ENCODE results near the gene TMEM82. TPM values are rescaled to one million over a fixed set of nuclear protein-coding genes. Genes with fewer than 3 reads are reported as not detected.
A peak's percentile ranks its signal among the peaks of the same experiment; 100 is the strongest.
"Not testable (repeated sequence)": the region's sequence is repeated elsewhere in the genome, so short reads cannot be mapped to it uniquely, and the experiment has no call there.

The TMEM82 gene
- polyA plus RNA-seq (2013, experiment 1 of 2; ENCODE audit: insufficient read length) = not detected
- polyA plus RNA-seq (2013, experiment 2 of 2; ENCODE audit: insufficient read length) = not detected

DNA sequence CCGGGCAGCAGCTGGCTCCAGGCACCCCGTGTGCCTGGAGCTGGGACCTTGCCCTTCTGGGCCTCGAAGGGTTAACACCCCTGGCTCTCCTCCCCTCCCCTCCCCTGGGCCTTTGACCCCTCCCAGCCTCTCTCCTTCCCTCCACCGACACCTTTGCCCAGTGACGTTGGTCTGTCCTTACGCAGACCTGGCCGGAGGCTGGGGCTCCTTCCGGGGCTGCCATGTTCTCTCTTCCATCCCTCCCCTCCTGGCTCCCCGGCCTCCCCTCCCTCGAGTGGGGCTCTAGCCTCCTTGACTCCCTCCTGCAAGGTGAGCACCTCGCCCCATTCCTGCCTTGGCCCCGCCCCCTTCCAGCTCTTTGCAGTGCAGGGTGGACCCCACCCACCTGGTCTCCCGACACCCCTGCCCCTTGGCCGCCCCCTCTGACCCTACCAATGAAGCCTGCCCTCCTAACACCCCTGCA, at the start of gene TMEM82:
TSS of gene TMEM82 (plus strand) at position 161 of the 463 bp plus-strand sequence. CDS start at position 222, 61 bp downstream.
- no peak for DNase-seq

GRCh38 chr1:15693371-15693770, 48.9 kb upstream of the TMEM82 start:
- DNase-seq = no peak

DNA sequence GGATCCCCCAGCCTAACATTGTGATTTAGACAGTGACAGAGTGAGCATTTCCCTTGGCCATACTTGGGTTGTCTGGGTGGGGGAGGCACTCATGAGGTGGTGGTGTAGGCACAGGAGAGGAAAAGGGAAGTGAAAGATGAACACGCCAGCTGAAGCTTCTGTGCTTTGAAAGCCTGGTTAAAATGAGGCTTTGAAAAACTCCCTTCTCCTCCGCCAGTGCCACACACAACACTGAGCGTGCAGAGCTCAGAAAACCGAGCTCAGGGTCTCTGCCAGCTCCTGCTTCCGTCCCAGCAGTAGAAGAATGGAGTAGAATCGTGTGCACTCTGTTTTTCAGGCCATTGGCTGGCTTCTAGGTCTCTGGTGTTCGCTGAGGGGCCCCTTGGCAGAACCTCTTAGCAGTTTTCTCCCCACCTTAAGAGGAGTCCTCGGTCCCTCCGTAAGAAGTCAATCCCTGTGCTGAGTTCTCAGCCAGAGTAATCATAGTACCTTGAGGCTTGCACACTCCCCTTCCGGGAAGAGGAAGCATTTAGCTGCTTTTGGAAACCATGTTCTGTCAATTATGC, 45.3 kb upstream of the TMEM82 start:
- DNase-seq = no peak

- DNase-seq = no peak
Measured at GRCh38 chr1:15698201-15698600, 44.1 kb upstream of the TMEM82 start.

DNA sequence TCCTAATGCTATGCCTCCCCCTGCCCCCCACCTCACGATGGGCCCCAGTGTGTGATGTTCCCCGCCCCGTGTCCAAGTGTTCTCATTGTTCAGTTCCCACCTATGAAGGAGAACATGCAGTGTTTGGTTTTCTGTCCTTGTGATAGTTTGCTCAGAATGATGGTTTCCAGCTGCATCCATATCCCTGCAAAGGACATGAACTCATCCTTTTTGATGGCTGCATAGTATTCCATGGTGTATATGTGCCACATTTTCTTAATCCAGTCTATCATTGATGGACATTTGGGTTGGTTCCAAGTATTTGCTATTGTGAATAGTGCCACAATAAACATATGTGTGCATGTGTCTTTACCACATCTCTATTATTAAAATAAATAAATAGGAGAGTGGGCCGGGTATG, 43.0 kb upstream of the TMEM82 start:
- DNase-seq = not testable (repeated sequence)

- no peak for DNase-seq
Measured at GRCh38 chr1:15700508-15700907, 41.8 kb upstream of the TMEM82 start.

GRCh38 chr1:15701784-15702183, 40.5 kb upstream of the TMEM82 start:
- no peak for DNase-seq

- DNase-seq = no peak
Measured at GRCh38 chr1:15702722-15703550, 39.4 kb upstream of the TMEM82 start.

DNA sequence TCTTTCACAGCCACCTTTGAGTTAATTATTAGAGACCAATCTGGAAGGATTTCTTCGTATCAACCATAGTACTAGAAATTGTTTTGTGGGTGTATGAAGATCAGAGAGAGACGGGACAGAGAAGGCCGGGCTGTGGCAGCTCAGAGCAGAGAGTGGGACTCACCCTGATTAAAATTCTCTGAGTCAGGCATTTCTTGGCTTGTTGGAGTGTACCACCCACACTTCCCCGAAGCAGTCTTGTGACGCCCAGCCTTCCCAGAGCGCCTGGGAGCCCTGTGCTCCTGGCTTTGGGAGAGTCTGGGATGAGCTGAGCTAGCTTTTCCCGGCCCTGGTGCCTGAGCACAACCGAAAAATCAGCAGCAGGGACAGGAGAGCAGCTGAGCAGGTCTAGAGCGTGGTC, 38.7 kb upstream of the TMEM82 start:
- DNase-seq = peak; percentile 89

DNA sequence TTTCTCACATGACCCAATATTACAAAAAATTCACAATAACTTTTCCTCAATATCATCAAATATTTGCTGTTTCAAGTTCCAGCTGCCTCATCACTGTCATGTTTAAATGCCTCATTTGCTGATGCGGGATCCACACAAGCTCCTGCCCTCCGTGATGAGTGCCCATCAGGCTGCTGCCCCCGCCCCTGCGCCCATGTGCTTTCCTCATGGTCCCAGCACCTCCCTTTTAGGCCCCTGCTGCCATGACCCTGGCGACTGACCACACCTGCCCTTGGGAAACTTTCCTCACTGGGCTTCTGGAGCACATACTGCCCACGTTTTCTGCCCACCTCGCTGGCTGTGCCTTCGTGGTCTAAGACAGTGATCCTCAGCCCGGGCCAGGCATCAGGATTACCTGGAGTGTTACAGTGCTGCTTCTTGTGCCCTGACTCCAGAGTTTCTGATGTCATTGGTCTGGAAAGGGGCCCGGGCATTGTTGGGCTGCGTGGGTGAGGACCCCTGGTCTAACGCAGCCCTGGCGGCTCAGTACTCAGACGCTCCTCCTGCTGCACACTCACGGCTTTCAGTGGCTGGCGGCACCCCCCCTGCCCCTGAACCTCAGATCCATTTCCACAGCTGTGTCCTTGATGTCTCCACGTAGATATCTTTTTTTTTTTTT, 37.6 kb upstream of the TMEM82 start:
- DNase-seq = no peak

DNA sequence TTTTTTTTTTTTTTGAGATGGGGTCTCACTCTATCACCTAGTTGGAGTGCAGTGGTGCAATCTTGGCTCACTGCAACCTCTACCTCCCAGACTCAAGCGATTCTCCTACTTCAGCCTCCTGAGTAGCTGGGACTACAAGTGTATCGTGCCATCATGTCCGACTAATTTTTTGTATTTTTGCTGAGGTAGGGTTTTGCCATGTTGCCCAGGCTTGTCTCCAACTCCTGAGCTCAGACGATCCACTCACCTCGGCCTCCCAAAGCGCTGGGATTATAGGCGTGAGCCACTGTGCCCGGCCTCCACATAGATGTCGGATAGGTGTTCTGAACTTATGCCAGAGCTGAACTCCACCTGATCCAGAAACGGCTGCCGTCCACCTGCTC, 37.1 kb upstream of the TMEM82 start:
- DNase-seq = no peak

- no peak for DNase-seq
Measured at GRCh38 chr1:15706751-15707150, 35.5 kb upstream of the TMEM82 start.

DNA sequence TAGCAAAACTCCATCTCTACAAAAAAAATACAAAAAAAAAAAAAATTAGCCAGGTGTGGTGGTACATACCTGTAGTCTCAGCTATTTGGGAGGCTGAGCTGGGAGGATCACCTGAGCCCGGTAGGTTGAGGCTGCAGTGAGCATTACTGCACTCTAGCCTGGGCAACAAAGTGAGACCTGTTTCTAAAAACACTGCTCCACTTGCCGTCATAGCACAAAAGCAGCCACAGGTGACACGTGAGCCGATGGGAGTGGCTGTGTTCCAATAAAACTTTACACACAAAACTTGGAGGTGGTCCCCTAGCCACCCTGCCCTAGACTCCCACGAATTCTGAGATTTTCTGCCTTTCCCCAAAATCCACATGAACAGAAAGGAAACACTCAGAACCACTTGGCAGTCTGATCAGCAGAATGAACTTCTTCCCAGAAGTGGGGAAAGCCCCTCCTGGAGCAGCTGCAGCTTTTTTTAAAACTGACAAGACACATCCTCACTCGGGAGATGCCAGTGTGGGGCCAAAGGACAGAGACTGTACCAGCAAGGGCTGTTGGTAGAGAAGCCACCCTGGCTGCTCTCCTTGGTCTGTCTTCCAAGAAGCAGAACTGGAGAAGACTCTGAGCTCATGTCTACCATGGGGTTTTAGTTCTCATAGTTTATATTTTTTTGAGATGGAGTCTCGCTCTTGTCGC, 34.9 kb upstream of the TMEM82 start:
- DNase-seq = no peak

DNA sequence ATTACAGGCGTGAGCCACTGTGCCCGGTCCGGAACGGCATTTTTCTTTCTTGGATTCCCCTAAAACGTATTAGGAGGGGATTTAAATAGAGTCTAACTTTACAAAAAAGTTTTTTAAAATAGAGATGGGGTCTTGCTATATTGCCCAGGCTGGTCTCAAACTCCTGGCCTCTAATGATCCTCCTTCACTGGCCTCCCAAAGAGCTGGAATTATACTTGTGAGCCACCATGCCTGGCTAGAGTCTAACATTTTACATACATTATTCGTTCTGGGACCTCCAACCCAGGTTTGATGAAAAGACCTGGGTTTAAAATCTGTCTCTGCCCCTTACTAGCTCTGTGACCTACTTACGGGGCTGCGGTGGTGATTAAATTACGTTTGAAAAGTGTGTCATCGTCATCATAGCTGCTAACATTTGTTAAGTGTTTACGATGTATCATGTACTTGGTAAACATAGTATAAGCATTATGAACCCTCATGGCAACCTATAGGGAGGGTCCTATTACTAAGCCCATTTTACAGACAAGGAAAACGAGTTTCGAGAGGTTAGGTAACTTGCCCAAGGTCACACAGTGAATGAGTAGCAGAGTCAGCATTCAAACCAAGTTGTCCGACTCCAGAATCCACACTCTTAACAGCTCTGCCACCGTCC, 33.7 kb upstream of the TMEM82 start:
- DNase-seq = no peak

DNA sequence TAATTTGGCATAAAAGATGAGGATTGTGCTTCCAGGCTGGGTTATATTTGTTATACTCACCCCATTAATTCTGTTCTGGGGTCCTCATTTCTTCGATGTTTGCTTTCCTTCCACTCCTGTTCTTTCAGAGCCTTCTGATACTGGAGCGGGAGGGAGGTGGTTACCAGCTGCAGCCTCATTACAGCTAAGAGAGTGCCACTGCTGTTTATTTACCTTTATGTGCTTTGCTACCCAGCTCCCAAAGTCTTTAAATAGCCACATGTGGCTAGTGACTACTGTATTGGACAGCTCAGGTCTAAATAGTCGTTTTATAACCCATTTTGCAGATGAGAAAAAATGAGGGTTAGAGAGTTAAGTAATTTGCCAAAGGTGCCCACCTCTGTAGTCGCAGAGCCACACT, 33.1 kb upstream of the TMEM82 start:
- DNase-seq = no peak

GRCh38 chr1:15712168-15712567, 30.1 kb upstream of the TMEM82 start:
- no peak for DNase-seq

- peak; percentile 27 for DNase-seq
Measured at GRCh38 chr1:15714406-15715136, 27.7 kb upstream of the TMEM82 start.

GRCh38 chr1:15717418-15718125, 24.7 kb upstream of the TMEM82 start:
- DNase-seq = no peak

- no peak for DNase-seq
Measured at GRCh38 chr1:15718199-15718601, 24.1 kb upstream of the TMEM82 start.

GRCh38 chr1:15719381-15720120, 22.7 kb upstream of the TMEM82 start:
- no peak for DNase-seq

Measured in fibroblast of skin of abdomen (primary cell).